ENCODE results near the gene DNAL4.

DNA sequence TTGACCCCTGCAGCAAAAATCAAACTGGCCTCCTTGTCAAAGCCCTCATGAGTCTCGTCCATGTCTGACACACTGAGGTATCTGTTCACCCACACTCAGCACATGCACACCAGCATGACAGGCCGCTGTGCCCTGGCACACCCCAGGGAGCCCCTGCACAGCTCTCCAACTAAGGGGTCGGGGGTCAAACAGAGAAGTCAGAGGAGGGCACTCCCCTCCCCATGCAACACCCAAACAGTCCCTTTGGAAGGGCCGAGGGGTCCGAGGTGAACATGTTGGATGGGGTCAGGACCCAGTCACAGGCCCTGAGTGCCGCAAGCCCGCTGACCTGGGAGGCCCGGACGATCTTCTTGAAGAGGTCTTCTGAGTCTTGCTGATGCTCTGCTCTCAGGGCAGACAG, 52.8 kb downstream of the DNAL4 start:
- TF ChIP-seq POLR2A (IDR thresholded peaks at IDR 0.05; ENCODE audit: low read depth, low read length) (no peak), EZH2 (IDR thresholded peaks at IDR 0.05; ENCODE audit: borderline replicate concordance, low read depth, low read length, severe bottlenecking) (no peak)
- TF ChIP-seq, protein P1, sequence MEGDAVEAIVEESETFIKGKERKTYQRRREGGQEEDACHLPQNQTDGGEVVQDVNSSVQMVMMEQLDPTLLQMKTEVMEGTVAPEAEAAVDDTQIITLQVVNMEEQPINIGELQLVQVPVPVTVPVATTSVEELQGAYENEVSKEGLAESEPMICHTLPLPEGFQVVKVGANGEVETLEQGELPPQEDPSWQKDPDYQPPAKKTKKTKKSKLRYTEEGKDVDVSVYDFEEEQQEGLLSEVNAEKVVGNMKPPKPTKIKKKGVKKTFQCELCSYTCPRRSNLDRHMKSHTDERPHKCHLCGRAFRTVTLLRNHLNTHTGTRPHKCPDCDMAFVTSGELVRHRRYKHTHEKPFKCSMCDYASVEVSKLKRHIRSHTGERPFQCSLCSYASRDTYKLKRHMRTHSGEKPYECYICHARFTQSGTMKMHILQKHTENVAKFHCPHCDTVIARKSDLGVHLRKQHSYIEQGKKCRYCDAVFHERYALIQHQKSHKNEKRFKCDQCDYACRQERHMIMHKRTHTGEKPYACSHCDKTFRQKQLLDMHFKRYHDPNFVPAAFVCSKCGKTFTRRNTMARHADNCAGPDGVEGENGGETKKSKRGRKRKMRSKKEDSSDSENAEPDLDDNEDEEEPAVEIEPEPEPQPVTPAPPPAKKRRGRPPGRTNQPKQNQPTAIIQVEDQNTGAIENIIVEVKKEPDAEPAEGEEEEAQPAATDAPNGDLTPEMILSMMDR (IDR thresholded peaks at IDR 0.05; ENCODE audit: extremely low read depth in 1 of 2, insufficient read depth in 1 of 2, low read depth in 1 of 2, low read length in 2 of 2): no peak
